Activated CD8-positive, alpha-beta memory T cell treated with anti-CD3 and anti-CD28 coated beads for 4 hours (primary cell): Measurements from ENCODE around the gene PLEKHA1.

Experiments used
- DNase-seq, 2 donors: peaks; one replicate each; pipeline ENCODE4 v3.0.0-alpha.2; 2020; ENCODE audit warnings: low read depth in 2 of 2

Gene PLEKHA1

DNA sequence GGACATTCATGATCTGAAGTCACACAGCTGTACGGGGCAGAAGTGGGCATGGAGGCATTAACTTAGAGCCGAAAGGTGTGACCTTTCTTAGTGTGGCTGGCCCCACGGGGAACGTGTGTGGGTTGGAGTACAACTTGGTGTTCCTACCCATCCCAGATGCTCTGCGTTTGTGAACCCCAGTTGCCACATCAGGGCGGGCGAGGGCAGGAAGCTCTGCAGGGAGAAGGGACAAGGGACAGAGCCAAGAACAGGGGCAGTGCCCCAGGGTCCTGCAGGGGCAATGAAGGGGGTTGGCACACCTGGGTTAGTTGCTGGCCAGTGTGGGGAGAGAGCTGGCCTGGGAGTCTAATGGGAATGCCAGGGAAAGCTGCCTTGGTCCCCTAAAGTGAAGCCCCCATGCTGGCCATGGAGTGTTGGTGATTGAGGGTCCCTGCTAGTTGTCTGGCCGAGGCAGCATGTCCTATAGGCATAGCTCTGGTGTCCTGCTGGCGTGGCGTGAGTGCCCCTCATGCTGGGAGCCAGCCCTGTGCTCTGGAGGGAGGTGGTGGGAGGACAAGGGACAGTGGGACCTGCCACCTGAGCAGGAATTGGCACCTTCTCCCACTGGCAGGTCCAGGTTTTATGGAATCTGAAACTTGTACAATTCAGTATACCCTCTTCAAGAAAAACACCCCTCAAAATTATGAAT, 105.8 kb downstream of the PLEKHA1 start:
- no peak for DNase-seq

DNA sequence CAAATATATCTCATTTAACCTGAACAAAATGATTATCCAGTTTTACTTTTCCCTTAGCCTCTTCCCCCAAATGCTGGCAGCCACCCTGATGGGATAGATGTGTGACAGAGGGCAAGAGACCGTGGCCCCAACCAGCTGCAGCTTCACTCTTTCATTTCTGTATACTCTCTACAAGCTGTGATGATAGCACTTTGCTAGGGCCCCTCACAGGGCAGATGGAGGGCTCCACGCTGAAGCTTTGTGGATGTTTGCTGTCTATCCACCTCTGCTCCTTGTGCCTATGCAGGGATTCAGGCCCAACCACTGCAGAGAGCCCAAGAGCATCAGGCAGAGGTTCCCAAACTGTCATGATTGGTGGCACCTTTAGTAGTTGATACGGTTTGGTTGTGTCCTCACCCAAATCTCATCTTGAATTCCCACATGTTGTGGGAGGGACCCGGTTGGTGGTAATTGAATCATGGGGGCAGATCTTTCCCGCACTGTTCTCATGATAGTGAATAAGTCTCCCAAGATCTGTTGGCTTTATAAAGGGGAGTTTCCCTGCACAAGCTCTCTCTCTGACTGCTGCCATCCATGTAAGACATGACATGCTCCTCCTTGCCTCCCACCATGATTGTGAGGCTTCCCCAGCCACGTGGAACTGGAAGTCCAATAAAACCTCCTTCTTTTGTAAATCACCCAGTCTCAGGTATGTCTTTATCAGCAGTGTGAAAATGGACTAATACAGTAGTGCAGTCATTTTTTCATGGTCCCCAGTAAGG, 107.0 kb downstream of the PLEKHA1 start:
- DNase-seq, result no peak
